T-helper 2 cell treated with Interferon-gamma antibody and Interleukin-4, amounts not matched to agents 5 μg/mL and 100 μg/mL, for 36 hours (primary cell): ENCODE results near the gene YWHAE.
"Not testable (repeated sequence)": the region's sequence is repeated elsewhere in the genome, so short reads cannot be mapped to it uniquely, and the experiment has no call there.

ENCODE experiments used
- DNase-seq: peaks from one replicate; pipeline ENCODE4 v3.0.0; 2021; ENCODE audit warnings: low spot score
- H3K27ac Mint-ChIP-seq: one replicate; pipeline ENCODE4 v1.8.0; 2021; ENCODE audit warnings: mild to moderate bottlenecking, mixed read lengths
- H3K27me3 Mint-ChIP-seq: one replicate; pipeline ENCODE4 v1.8.0; 2021; ENCODE audit warnings: low read depth, mixed read lengths
- H3K36me3 Mint-ChIP-seq: one replicate; pipeline ENCODE4 v1.8.0; 2021; ENCODE audit warnings: low read depth, mixed read lengths
- H3K4me1 Mint-ChIP-seq: one replicate; pipeline ENCODE4 v1.8.0; 2021; ENCODE audit warnings: low read depth, mixed read lengths
- H3K4me3 Mint-ChIP-seq: one replicate; pipeline ENCODE4 v1.8.0; 2022; ENCODE audit warnings: mild to moderate bottlenecking, moderate library complexity, mixed read lengths
- H3K9me3 Mint-ChIP-seq: one replicate; pipeline ENCODE4 v1.8.0; 2021; ENCODE audit warnings: mixed read lengths

Gene YWHAE

GRCh38 chr17:1391577-1391976 is 8.4 kb downstream of the YWHAE start:
- Mint-ChIP-seq H3K9me3 (no peaks in the 10 kb centered on the region), H3K4me3 (no peak overlapping the region), H3K27ac (no peak overlapping the region), H3K27me3 (no peaks in the 10 kb centered on the region), H3K36me3 (peaks cover 18% of the 10 kb centered on the region), H3K4me1 (peaks cover 26% of the 10 kb centered on the region)
- DNase-seq = no peak

GRCh38 chr17:1390432-1391367 is 9.3 kb downstream of the YWHAE start:
- no peak for DNase-seq
- Mint-ChIP-seq H3K4me1 (peaks cover 27% of the 10 kb centered on the region), H3K27me3 (no peaks in the 10 kb centered on the region), H3K36me3 (peaks cover 15% of the 10 kb centered on the region), H3K9me3 (no peaks in the 10 kb centered on the region), H3K4me3 (no peak overlapping the region), H3K27ac (no peak overlapping the region)

GRCh38 chr17:1387490-1388227 is 12.4 kb downstream of the YWHAE start:
- H3K36me3 Mint-ChIP-seq, H3K4me3 Mint-ChIP-seq, DNase-seq, H3K27me3 Mint-ChIP-seq, H3K27ac Mint-ChIP-seq, H3K9me3 Mint-ChIP-seq: not testable (repeated sequence)
- peaks cover 24% of the 10 kb centered on the region for H3K4me1 Mint-ChIP-seq

GRCh38 chr17:1386675-1387190 is 13.3 kb downstream of the YWHAE start:
- peaks cover 18% of the 10 kb centered on the region for H3K4me1 Mint-ChIP-seq
- not testable (repeated sequence) for DNase-seq, H3K9me3 Mint-ChIP-seq, H3K27ac Mint-ChIP-seq, H3K36me3 Mint-ChIP-seq, H3K4me3 Mint-ChIP-seq, H3K27me3 Mint-ChIP-seq

GRCh38 chr17:1386265-1386664 is 13.8 kb downstream of the YWHAE start:
- Mint-ChIP-seq H3K9me3 (no peaks in the 10 kb centered on the region), H3K4me3 (no peak overlapping the region), H3K27ac (no peak overlapping the region), H3K4me1 (peaks cover 20% of the 10 kb centered on the region), H3K36me3 (peaks cover 11% of the 10 kb centered on the region), H3K27me3 (no peaks in the 10 kb centered on the region)
- no peak for DNase-seq

- DNase-seq = no peak
- H3K4me3 Mint-ChIP-seq = no peak overlapping the region
- H3K27ac Mint-ChIP-seq = no peak overlapping the region
- H3K9me3 Mint-ChIP-seq = no peaks in the 10 kb centered on the region
- H3K4me1 Mint-ChIP-seq = peaks cover 20% of the 10 kb centered on the region
- no peaks in the 10 kb centered on the region for H3K27me3 Mint-ChIP-seq
- H3K36me3 Mint-ChIP-seq = peaks cover 11% of the 10 kb centered on the region
Measured at GRCh38 chr17:1385861-1386260, 14.2 kb downstream of the YWHAE start.

- Mint-ChIP-seq H3K4me3 (no peak overlapping the region), H3K4me1 (peaks cover 21% of the 10 kb centered on the region), H3K27me3 (no peaks in the 10 kb centered on the region), H3K27ac (no peak overlapping the region), H3K9me3 (no peaks in the 10 kb centered on the region), H3K36me3 (peaks cover 9% of the 10 kb centered on the region)
- no peak for DNase-seq
Measured at GRCh38 chr17:1384905-1385435, 15.1 kb downstream of the YWHAE start.

- Mint-ChIP-seq H3K27ac (no peak overlapping the region), H3K36me3 (peaks cover 16% of the 10 kb centered on the region), H3K9me3 (no peaks in the 10 kb centered on the region), H3K4me1 (peaks cover 51% of the 10 kb centered on the region), H3K4me3 (no peak overlapping the region), H3K27me3 (no peaks in the 10 kb centered on the region)
- no peak for DNase-seq
Measured at GRCh38 chr17:1379930-1380313, 20.1 kb downstream of the YWHAE start.

GRCh38 chr17:1379208-1379929 is 20.7 kb downstream of the YWHAE start:
- Mint-ChIP-seq H3K27me3 (no peaks in the 10 kb centered on the region), H3K4me3 (no peak overlapping the region), H3K9me3 (no peaks in the 10 kb centered on the region), H3K4me1 (peaks cover 57% of the 10 kb centered on the region), H3K27ac (no peak overlapping the region), H3K36me3 (peaks cover 16% of the 10 kb centered on the region)
- no peak for DNase-seq

GRCh38 chr17:1378476-1378860 is 21.6 kb downstream of the YWHAE start:
- Mint-ChIP-seq H3K36me3 (peaks cover 16% of the 10 kb centered on the region), H3K4me1 (peaks cover 61% of the 10 kb centered on the region)
- H3K27me3 Mint-ChIP-seq, H3K4me3 Mint-ChIP-seq, DNase-seq, H3K9me3 Mint-ChIP-seq, H3K27ac Mint-ChIP-seq: not testable (repeated sequence)

- H3K27ac Mint-ChIP-seq = no peak overlapping the region
- peaks cover 63% of the 10 kb centered on the region for H3K4me1 Mint-ChIP-seq
- no peak for DNase-seq
- H3K9me3 Mint-ChIP-seq = no peaks in the 10 kb centered on the region
- peaks cover 20% of the 10 kb centered on the region for H3K36me3 Mint-ChIP-seq
- no peaks in the 10 kb centered on the region for H3K27me3 Mint-ChIP-seq
- H3K4me3 Mint-ChIP-seq = peak overlapping the region; percentile 14
Measured at GRCh38 chr17:1377334-1377733, 22.7 kb downstream of the YWHAE start.

GRCh38 chr17:1376061-1376460 is 24.0 kb downstream of the YWHAE start:
- Mint-ChIP-seq H3K9me3 (no peaks in the 10 kb centered on the region), H3K36me3 (peaks cover 17% of the 10 kb centered on the region), H3K27ac (peak overlapping the region; percentile 85), H3K4me1 (peaks cover 58% of the 10 kb centered on the region), H3K27me3 (no peaks in the 10 kb centered on the region), H3K4me3 (peak overlapping the region; percentile 60)
- DNase-seq = no peak

GRCh38 chr17:1375615-1376014 is 24.4 kb downstream of the YWHAE start:
- no peaks in the 10 kb centered on the region for H3K9me3 Mint-ChIP-seq
- H3K27ac Mint-ChIP-seq = peak overlapping the region; percentile 85
- H3K4me3 Mint-ChIP-seq = peak overlapping the region; percentile 60
- DNase-seq = no peak
- H3K36me3 Mint-ChIP-seq = peaks cover 15% of the 10 kb centered on the region
- H3K27me3 Mint-ChIP-seq = no peaks in the 10 kb centered on the region
- H3K4me1 Mint-ChIP-seq = peaks cover 56% of the 10 kb centered on the region
